Neural cell (in vitro differentiated cells): ENCODE results near the gene CDKL4.

Source experiments
- CTCF ChIP-seq: fragments of 450-650 bp; IDR thresholded peaks from 2 replicates; pipeline ENCODE4 v1.5.1; 2014; ENCODE audit warnings: antibody characterized with exemption, mild to moderate bottlenecking, moderate library complexity; ENCODE audit not compliant: poor library complexity, severe bottlenecking
- EP300 ChIP-seq: fragments of 450-650 bp; conservative IDR thresholded peaks from 2 replicates; pipeline ENCODE4 v1.6.1; 2014; ENCODE audit warnings: antibody characterized with exemption, mild to moderate bottlenecking, moderate library complexity; ENCODE audit not compliant: poor library complexity, severe bottlenecking
- EZH2 ChIP-seq: fragments of 200-600, 300-800 bp; shearing (Covaris generic), sonication (generic); IDR thresholded peaks from 2 replicates; pipeline ENCODE4 v1.6.1; 2014; ENCODE audit warnings: antibody characterized with exemption, low read length, borderline replicate concordance, mild to moderate bottlenecking; ENCODE audit not compliant: insufficient read depth, poor library complexity, severe bottlenecking
- MXI1 ChIP-seq: fragments of 450-650 bp; conservative IDR thresholded peaks from 2 replicates; pipeline ENCODE4 v1.6.1; 2014; ENCODE audit warnings: antibody characterized with exemption, mild to moderate bottlenecking; ENCODE audit not compliant: poor library complexity, severe bottlenecking
- POLR2AphosphoS5 ChIP-seq: IDR thresholded peaks from 2 replicates; pipeline ENCODE4 v1.6.1; 2012
- RAD21 ChIP-seq: fragments of 450-650 bp; conservative IDR thresholded peaks from 2 replicates; pipeline ENCODE4 v1.6.1; 2014; ENCODE audit warnings: antibody characterized with exemption, mild to moderate bottlenecking, moderate library complexity
- SMC3 ChIP-seq: fragments of 450-650 bp; conservative IDR thresholded peaks from 2 replicates; pipeline ENCODE4 v1.6.1; 2014; ENCODE audit warnings: antibody characterized with exemption, mild to moderate bottlenecking, moderate library complexity; ENCODE audit not compliant: poor library complexity
- TAF1 ChIP-seq: IDR thresholded peaks from 2 replicates; pipeline ENCODE4 v1.6.1; 2012; ENCODE audit warnings: low read depth
- TF ChIP-seq, protein P1 (sequence below): IDR thresholded peaks from 2 replicates; pipeline ENCODE4 v1.6.1; 2012; ENCODE audit warnings: borderline replicate concordance

DNA sequence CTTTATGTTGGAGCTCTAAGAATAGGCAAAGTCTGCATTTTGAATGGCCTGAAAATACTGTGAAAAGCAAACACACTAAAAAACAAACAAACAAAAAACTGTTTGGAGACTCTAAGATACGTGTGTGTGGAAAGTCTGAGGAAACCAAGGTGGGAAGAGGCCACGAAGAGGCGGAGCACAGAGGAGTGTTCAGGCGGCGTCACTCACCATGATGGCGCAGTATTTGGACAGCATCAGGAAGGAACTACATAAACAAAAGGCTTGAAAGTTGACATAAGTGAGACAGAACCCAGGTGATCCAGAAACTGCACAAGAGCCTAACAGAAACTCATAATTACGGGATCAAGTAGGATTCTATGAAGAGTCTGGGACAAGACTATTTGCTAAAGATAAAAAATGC is 72.1 kb downstream of the CDKL4 start:
- TF ChIP-seq CTCF = no peak
- TF ChIP-seq RAD21 = no peak
- no peak for TF ChIP-seq POLR2AphosphoS5
- no peak for TF ChIP-seq TAF1
- no peak for TF ChIP-seq MXI1
- no peak for TF ChIP-seq EZH2
- TF ChIP-seq, protein P1, sequence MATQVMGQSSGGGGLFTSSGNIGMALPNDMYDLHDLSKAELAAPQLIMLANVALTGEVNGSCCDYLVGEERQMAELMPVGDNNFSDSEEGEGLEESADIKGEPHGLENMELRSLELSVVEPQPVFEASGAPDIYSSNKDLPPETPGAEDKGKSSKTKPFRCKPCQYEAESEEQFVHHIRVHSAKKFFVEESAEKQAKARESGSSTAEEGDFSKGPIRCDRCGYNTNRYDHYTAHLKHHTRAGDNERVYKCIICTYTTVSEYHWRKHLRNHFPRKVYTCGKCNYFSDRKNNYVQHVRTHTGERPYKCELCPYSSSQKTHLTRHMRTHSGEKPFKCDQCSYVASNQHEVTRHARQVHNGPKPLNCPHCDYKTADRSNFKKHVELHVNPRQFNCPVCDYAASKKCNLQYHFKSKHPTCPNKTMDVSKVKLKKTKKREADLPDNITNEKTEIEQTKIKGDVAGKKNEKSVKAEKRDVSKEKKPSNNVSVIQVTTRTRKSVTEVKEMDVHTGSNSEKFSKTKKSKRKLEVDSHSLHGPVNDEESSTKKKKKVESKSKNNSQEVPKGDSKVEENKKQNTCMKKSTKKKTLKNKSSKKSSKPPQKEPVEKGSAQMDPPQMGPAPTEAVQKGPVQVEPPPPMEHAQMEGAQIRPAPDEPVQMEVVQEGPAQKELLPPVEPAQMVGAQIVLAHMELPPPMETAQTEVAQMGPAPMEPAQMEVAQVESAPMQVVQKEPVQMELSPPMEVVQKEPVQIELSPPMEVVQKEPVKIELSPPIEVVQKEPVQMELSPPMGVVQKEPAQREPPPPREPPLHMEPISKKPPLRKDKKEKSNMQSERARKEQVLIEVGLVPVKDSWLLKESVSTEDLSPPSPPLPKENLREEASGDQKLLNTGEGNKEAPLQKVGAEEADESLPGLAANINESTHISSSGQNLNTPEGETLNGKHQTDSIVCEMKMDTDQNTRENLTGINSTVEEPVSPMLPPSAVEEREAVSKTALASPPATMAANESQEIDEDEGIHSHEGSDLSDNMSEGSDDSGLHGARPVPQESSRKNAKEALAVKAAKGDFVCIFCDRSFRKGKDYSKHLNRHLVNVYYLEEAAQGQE = no peak
- no peak for TF ChIP-seq EP300
- no peak for TF ChIP-seq SMC3
